ENCODE data around the gene SLC2A10.

DNA sequence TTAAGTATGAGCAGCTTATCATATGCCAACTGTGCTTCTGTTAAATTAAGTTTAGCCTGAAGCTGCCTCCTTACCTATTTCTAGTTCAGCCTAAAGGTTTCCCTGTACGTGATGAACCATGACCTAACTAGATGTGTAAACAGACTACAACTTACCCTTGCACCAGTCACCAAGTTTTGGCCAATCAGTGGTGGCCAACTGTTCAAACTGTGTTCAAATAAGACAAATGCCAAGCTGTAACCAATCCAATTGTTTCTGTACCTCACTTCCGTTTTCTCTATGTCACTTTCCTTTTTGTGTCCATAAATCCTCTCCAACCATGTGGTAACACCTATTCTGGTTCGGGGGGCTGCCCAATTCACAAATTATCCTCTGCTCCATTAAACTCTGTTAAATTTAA is 6.0 kb upstream of the SLC2A10 start:
- TF ChIP-seq, protein P1, sequence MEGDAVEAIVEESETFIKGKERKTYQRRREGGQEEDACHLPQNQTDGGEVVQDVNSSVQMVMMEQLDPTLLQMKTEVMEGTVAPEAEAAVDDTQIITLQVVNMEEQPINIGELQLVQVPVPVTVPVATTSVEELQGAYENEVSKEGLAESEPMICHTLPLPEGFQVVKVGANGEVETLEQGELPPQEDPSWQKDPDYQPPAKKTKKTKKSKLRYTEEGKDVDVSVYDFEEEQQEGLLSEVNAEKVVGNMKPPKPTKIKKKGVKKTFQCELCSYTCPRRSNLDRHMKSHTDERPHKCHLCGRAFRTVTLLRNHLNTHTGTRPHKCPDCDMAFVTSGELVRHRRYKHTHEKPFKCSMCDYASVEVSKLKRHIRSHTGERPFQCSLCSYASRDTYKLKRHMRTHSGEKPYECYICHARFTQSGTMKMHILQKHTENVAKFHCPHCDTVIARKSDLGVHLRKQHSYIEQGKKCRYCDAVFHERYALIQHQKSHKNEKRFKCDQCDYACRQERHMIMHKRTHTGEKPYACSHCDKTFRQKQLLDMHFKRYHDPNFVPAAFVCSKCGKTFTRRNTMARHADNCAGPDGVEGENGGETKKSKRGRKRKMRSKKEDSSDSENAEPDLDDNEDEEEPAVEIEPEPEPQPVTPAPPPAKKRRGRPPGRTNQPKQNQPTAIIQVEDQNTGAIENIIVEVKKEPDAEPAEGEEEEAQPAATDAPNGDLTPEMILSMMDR (conservative IDR thresholded peaks at IDR 0.05; ENCODE audit: low read depth, low read length), result no peak
- TF ChIP-seq EZH2 (IDR thresholded peaks at IDR 0.05; ENCODE audit: low read length, unreplicated experiment), result no peak
- TF ChIP-seq EZH2phosphoT487 (IDR thresholded peaks at IDR 0.05; ENCODE audit: borderline replicate concordance, low read length), result no peak
